ENCODE results near the gene ZNF417.

GRCh38 chr19:57900311-57900710 is 16.1 kb downstream of the ZNF417 start:
- no peak for TF ChIP-seq POLR2A (IDR thresholded peaks at IDR 0.05; ENCODE audit: low read length)
- no peak for TF ChIP-seq GATA1 (IDR thresholded peaks at IDR 0.05; ENCODE audit: low read depth, low read length)

Data from erythroblast (primary cell).